OCI-LY7 (cell line): ENCODE data around the gene FARP2.

ENCODE experiments used
- EZH2phosphoT487 ChIP-seq: fragments of 200-600 bp; sonication (generic); IDR thresholded peaks from 2 replicates; pipeline ENCODE4 v1.6.1; 2018; ENCODE audit warnings: low read depth, borderline replicate concordance, mild to moderate bottlenecking, mixed run types, antibody characterized with exemption, low read length, moderate library complexity, mixed read lengths
- TF ChIP-seq, protein P1 (sequence below): fragments of 200-600 bp; sonication (generic); conservative IDR thresholded peaks from 2 replicates; pipeline ENCODE4 v1.5.1; 2014; ENCODE audit warnings: mild to moderate bottlenecking, antibody characterized with exemption, low read length, moderate library complexity, mixed read lengths

DNA sequence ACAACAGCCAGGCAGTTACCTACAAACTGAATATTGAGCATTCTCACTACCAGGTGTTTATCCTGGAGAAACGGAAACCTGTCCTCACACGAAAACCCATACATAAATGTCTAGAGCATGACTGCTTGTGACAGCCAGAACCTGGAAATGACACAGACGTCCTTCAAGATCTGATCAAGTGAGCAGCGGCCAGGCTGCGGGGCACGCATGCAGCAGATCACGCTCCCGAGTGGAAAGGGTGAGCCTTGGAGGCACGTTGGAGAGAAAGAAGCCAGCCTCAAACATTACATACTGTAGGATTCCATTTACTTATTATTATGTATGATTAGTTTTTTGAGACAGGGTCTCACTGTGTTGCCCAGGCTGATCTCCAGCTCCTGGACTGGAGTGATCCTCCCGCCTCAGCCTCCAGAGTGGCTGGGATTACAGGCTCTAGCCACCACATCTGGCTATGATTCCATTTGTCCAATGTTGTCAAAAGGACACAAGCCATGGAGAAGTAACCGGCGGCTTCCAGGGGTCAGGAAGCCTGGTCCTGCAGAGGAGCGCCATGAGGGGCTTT lies 175.2 kb downstream of the FARP2 start:
- TF ChIP-seq, protein P1, sequence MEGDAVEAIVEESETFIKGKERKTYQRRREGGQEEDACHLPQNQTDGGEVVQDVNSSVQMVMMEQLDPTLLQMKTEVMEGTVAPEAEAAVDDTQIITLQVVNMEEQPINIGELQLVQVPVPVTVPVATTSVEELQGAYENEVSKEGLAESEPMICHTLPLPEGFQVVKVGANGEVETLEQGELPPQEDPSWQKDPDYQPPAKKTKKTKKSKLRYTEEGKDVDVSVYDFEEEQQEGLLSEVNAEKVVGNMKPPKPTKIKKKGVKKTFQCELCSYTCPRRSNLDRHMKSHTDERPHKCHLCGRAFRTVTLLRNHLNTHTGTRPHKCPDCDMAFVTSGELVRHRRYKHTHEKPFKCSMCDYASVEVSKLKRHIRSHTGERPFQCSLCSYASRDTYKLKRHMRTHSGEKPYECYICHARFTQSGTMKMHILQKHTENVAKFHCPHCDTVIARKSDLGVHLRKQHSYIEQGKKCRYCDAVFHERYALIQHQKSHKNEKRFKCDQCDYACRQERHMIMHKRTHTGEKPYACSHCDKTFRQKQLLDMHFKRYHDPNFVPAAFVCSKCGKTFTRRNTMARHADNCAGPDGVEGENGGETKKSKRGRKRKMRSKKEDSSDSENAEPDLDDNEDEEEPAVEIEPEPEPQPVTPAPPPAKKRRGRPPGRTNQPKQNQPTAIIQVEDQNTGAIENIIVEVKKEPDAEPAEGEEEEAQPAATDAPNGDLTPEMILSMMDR: no peak
- TF ChIP-seq EZH2phosphoT487: no peak
